Breast epithelium (tissue), 3 donors: ENCODE data around the gene RAB43.
"Not testable (repeated sequence)": the region's sequence is repeated elsewhere in the genome, so short reads cannot be mapped to it uniquely, and the experiment has no call there.

ENCODE experiments used
- CTCF ChIP-seq, 3 donors: fragments of 450-650 bp; IDR thresholded peaks; one replicate each; pipeline ENCODE4 v1.5.1; 2016 to 2017; ENCODE audit warnings: antibody characterized with exemption in 3 of 3, mild to moderate bottlenecking in 3 of 3, moderate library complexity in 3 of 3
- POLR2A ChIP-seq: fragments of 450-650 bp; IDR thresholded peaks from one replicate; pipeline ENCODE4 v1.6.1; 2016; ENCODE audit warnings: antibody characterized with exemption, mild to moderate bottlenecking, moderate library complexity

GRCh38 chr3:129069313-129070085 lies 52.1 kb downstream of the RAB43 start:
- TF ChIP-seq CTCF (IDR thresholded peaks at IDR 0.05); POLR2A: not testable (repeated sequence)
